Activated B cell treated with CpG ODN at 0.5 μM for 24 hours (primary cell): ENCODE measurements around the gene EMD. TPM values are rescaled to one million over a fixed set of nuclear protein-coding genes. Genes with fewer than 3 reads are reported as not detected.
"Not testable (repeated sequence)": the region's sequence is repeated elsewhere in the genome, so short reads cannot be mapped to it uniquely, and the experiment has no call there.

ENCODE experiments used
- ATAC-seq: fragments of 200-7000 bp; cut with Tn5 transposase; one replicate; pipeline ENCODE4 v1.10.0; 2021; ENCODE audit warnings: low read depth, mild to moderate bottlenecking, moderate library complexity
- CTCF ChIA-PET: fragments of 350-600 bp; sonication (Branson Sonifier 250); formaldehyde crosslinking; loops from one replicate; lab custom pipeline; 2021; ENCODE audit warnings: antibody characterized with exemption; lab: Charles Lee
- POLR2A ChIA-PET: fragments of 350-600 bp; sonication (Branson Sonifier 250); formaldehyde crosslinking; loops from one replicate; lab custom pipeline; 2021; ENCODE audit warnings: antibody characterized with exemption; lab: Charles Lee
- DNase-seq: peaks from one replicate; pipeline ENCODE4 v3.0.0; 2022
- H3K27ac Mint-ChIP-seq: one replicate; pipeline ENCODE4 v1.8.0; 2020; ENCODE audit warnings: mixed read lengths
- H3K27me3 Mint-ChIP-seq: one replicate; pipeline ENCODE4 v1.8.0; 2021; ENCODE audit warnings: mixed read lengths
- H3K36me3 Mint-ChIP-seq: one replicate; pipeline ENCODE4 v1.8.0; 2021; ENCODE audit warnings: low read depth, mixed read lengths
- H3K4me1 Mint-ChIP-seq: one replicate; pipeline ENCODE4 v1.8.0; 2021; ENCODE audit warnings: mixed read lengths
- H3K4me3 Mint-ChIP-seq: one replicate; pipeline ENCODE4 v1.8.0; 2020; ENCODE audit warnings: mild to moderate bottlenecking, mixed read lengths
- H3K9me3 Mint-ChIP-seq: one replicate; pipeline ENCODE4 v1.8.0; 2020; ENCODE audit warnings: mixed read lengths
- intact Hi-C: fragments of 100-400 bp; cut with micrococcal nuclease; formaldehyde crosslinking; loops from one replicate; pipeline ENCODE4 v1.15.1; 2024
- total RNA-seq: library from RNA; stranded (reverse); gene quantifications from 2 replicates; pipeline ENCODE4 v1.2.3, GENCODE V29; 2022
- TF ChIP-seq, protein P1 (sequence below): fragments of 200-600 bp; IDR thresholded peaks from one replicate; pipeline ENCODE4 v1.8.0; 2022; ENCODE audit warnings: antibody characterized with exemption, mild to moderate bottlenecking

The EMD gene
- total RNA-seq, 1 donor from 2014 or later, result 70.2 TPM

DNA sequence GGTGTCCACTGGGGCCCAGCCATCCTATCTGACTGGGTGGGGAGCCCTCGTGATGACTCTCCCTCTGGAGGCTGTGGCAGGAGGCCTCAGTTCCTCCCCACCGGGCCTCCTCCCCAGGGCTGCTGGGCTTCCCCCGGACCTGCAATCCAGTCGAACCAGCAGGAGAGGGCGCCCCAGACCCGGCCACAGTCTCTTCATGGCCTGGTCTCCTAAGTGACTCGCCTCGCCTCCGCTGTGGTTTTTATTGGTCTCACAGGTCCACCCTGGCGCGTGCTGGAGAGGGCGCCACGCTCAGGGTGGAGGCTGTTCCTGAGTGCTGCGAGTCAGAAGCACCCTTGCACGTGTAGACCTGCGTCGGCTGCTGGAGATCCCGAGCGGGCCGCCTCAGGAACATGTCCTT is 35.5 kb upstream of the EMD start:
- intact Hi-C loops, result not testable (repeated sequence)

GRCh38 chrX:154348114-154348531 is 31.0 kb upstream of the EMD start:
- H3K36me3 Mint-ChIP-seq, result peaks cover 33% of the 10 kb centered on the region
- DNase-seq, result no peak
- intact Hi-C loops, result no loop called here
- no peaks in the 10 kb centered on the region for H3K27me3 Mint-ChIP-seq
- no peaks in the 10 kb centered on the region for H3K9me3 Mint-ChIP-seq
- CTCF ChIA-PET, result interaction anchor here (1.5 kb wide), 1 partner anchor 26 kb away, joined by 4 read pairs; no protein-coding TSS in a partner anchor
- TF ChIP-seq, protein P1, sequence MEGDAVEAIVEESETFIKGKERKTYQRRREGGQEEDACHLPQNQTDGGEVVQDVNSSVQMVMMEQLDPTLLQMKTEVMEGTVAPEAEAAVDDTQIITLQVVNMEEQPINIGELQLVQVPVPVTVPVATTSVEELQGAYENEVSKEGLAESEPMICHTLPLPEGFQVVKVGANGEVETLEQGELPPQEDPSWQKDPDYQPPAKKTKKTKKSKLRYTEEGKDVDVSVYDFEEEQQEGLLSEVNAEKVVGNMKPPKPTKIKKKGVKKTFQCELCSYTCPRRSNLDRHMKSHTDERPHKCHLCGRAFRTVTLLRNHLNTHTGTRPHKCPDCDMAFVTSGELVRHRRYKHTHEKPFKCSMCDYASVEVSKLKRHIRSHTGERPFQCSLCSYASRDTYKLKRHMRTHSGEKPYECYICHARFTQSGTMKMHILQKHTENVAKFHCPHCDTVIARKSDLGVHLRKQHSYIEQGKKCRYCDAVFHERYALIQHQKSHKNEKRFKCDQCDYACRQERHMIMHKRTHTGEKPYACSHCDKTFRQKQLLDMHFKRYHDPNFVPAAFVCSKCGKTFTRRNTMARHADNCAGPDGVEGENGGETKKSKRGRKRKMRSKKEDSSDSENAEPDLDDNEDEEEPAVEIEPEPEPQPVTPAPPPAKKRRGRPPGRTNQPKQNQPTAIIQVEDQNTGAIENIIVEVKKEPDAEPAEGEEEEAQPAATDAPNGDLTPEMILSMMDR, result no peak
- H3K4me1 Mint-ChIP-seq, result peaks cover 43% of the 10 kb centered on the region
- peak overlapping the region; percentile 59 for H3K27ac Mint-ChIP-seq
- ATAC-seq, result no peak
- no peak overlapping the region for H3K4me3 Mint-ChIP-seq
- POLR2A ChIA-PET, result interaction anchor here (0.7 to 6.3 kb wide), 4 partner anchors 15 to 179 kb away, joined by 3 to 56 read pairs (median 8); partner anchors contain the start of gene SLC10A3

More for the DNA sequence above, 35.5 kb upstream of the EMD start:
- H3K9me3 Mint-ChIP-seq, H3K36me3 Mint-ChIP-seq, H3K27ac Mint-ChIP-seq, POLR2A ChIA-PET, H3K27me3 Mint-ChIP-seq, H3K4me3 Mint-ChIP-seq, DNase-seq, CTCF ChIA-PET: not testable (repeated sequence)
- peaks cover 11% of the 10 kb centered on the region for H3K4me1 Mint-ChIP-seq
- peak; percentile 19 for ATAC-seq

GRCh38 chrX:154348646-154349358 is 30.3 kb upstream of the EMD start:
- CTCF ChIA-PET, result no interaction called here
- no peak for ATAC-seq
- intact Hi-C loops, result no loop called here
- H3K27me3 Mint-ChIP-seq, result no peaks in the 10 kb centered on the region
- TF ChIP-seq, protein P1, result no peak
- H3K4me3 Mint-ChIP-seq, result no peak overlapping the region
- no peak for DNase-seq
- H3K4me1 Mint-ChIP-seq, result peaks cover 43% of the 10 kb centered on the region
- peaks cover 40% of the 10 kb centered on the region for H3K36me3 Mint-ChIP-seq
- POLR2A ChIA-PET, result interaction anchor here (6.3 kb wide), 1 partner anchor 20 kb away, joined by 56 read pairs; no protein-coding TSS in a partner anchor
- no peak overlapping the region for H3K27ac Mint-ChIP-seq
- no peaks in the 10 kb centered on the region for H3K9me3 Mint-ChIP-seq

DNA sequence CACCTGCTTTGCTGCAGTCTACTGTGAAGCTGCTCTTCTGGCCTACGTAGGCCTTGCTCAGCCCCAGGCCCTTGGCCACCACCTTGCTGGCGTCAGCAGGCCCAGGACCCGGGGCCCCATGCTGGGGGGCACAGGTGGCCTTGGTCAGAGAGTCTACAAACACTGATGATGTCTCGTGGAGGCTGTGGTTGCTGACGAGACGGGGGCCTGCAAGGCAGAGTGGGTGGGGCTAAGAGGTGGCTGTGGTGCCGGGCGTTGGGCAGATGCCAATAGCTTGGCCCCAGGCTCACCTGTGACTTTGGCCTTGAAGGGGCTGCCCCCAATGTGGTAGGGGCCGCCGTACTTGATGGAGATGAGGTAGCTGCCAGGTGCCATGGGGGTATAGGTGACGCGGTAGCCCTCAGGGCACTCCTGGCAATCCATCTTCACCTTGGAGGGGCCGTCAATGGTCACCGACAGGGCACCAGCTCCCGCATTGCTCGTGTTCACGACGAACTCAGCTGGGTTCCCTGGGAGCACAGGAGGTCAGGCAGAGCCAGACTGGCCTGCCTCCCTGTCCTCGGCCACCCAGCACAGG is 29.6 kb upstream of the EMD start:
- Mint-ChIP-seq H3K27ac (no peak overlapping the region), H3K27me3 (no peaks in the 10 kb centered on the region), H3K4me3 (no peak overlapping the region), H3K4me1 (peaks cover 43% of the 10 kb centered on the region), H3K36me3 (peaks cover 43% of the 10 kb centered on the region), H3K9me3 (no peaks in the 10 kb centered on the region)
- TF ChIP-seq, protein P1, result no peak
- no peak for ATAC-seq
- ChIA-PET CTCF (interaction anchor here (0.9 kb wide), 1 partner anchor 24 kb away, joined by 3 read pairs; no protein-coding TSS in a partner anchor), POLR2A (interaction anchor here (6.3 kb wide), 1 partner anchor 20 kb away, joined by 56 read pairs; no protein-coding TSS in a partner anchor)
- intact Hi-C loops, result no loop called here
- DNase-seq, result no peak

GRCh38 chrX:154349979-154350378 is 29.1 kb upstream of the EMD start:
- no peak overlapping the region for H3K4me3 Mint-ChIP-seq
- ATAC-seq, result no peak
- H3K27me3 Mint-ChIP-seq, result no peaks in the 10 kb centered on the region
- no peak overlapping the region for H3K27ac Mint-ChIP-seq
- ChIA-PET CTCF (interaction anchor here (0.9 kb wide), 1 partner anchor 23 kb away, joined by 3 read pairs; no protein-coding TSS in a partner anchor), POLR2A (interaction anchor here (6.3 kb wide), 1 partner anchor 19 kb away, joined by 56 read pairs; no protein-coding TSS in a partner anchor)
- H3K9me3 Mint-ChIP-seq, result no peaks in the 10 kb centered on the region
- H3K36me3 Mint-ChIP-seq, result peaks cover 46% of the 10 kb centered on the region
- intact Hi-C loops, result no loop called here
- TF ChIP-seq, protein P1, result no peak
- DNase-seq, result no peak
- H3K4me1 Mint-ChIP-seq, result peaks cover 43% of the 10 kb centered on the region
